Chondrocyte (in vitro differentiated cells): ENCODE measurements around the gene XRCC6. TPM values are rescaled to one million over a fixed set of nuclear protein-coding genes. Genes with fewer than 3 reads are reported as not detected.
"Not testable (repeated sequence)": the region's sequence is repeated elsewhere in the genome, so short reads cannot be mapped to it uniquely, and the experiment has no call there.

Experiments used
- DNase-seq: peaks from one replicate; pipeline ENCODE4 v3.0.0; 2021; ENCODE audit warnings: mixed read lengths, low spot score
- H3K27ac Mint-ChIP-seq: one replicate; pipeline ENCODE4 v1.8.0; 2021; ENCODE audit warnings: mild to moderate bottlenecking, moderate library complexity, mixed read lengths; ENCODE audit not compliant: unreplicated experiment
- H3K27me3 Mint-ChIP-seq: 2 replicates; pipeline ENCODE4 v1.8.0; 2021; ENCODE audit warnings: low read depth, mixed read lengths
- H3K36me3 Mint-ChIP-seq: 2 replicates; pipeline ENCODE4 v1.8.0; 2021; ENCODE audit warnings: low read depth, mixed read lengths
- H3K4me1 Mint-ChIP-seq: 2 replicates; pipeline ENCODE4 v1.8.0; 2021; ENCODE audit warnings: low read depth, mild to moderate bottlenecking, mixed read lengths
- H3K4me3 Mint-ChIP-seq: one replicate; pipeline ENCODE4 v1.8.0; 2021; ENCODE audit warnings: mild to moderate bottlenecking, moderate library complexity, mixed read lengths; ENCODE audit not compliant: unreplicated experiment
- H3K9me3 Mint-ChIP-seq: 2 replicates; pipeline ENCODE4 v1.8.0; 2021; ENCODE audit warnings: low read depth, mixed read lengths
- CTCF ChIP-seq: fragments of 200-600 bp; sonication (generic); IDR thresholded peaks from 2 replicates; pipeline ENCODE4 v1.5.0; 2021; ENCODE audit warnings: antibody characterized with exemption, mild to moderate bottlenecking, moderate library complexity
- total RNA-seq: library from RNA; stranded (reverse); gene quantifications from 3 replicates; pipeline ENCODE4 v1.2.1, GENCODE V29; 2021

XRCC6 gene
- total RNA-seq, 1 donor from 2014 or later = 161 TPM

GRCh38 chr22:41625577-41625976 lies 4.5 kb downstream of the XRCC6 start:
- no peak for DNase-seq
- peaks cover 29% of the 10 kb centered on the region for H3K36me3 Mint-ChIP-seq
- TF ChIP-seq CTCF = no peak
- no peaks in the 10 kb centered on the region for H3K9me3 Mint-ChIP-seq
- no peaks in the 10 kb centered on the region for H3K27me3 Mint-ChIP-seq
- H3K4me1 Mint-ChIP-seq = peaks cover 9% of the 10 kb centered on the region
- no peak overlapping the region for H3K27ac Mint-ChIP-seq
- H3K4me3 Mint-ChIP-seq = no peak overlapping the region

- not testable (repeated sequence) for H3K9me3 Mint-ChIP-seq, H3K27me3 Mint-ChIP-seq, H3K27ac Mint-ChIP-seq, DNase-seq, H3K4me3 Mint-ChIP-seq, H3K4me1 Mint-ChIP-seq
- peaks cover 30% of the 10 kb centered on the region for H3K36me3 Mint-ChIP-seq
Observed at GRCh38 chr22:41631115-41631514, 10.0 kb downstream of the XRCC6 start.

- not testable (repeated sequence) for H3K27ac Mint-ChIP-seq, H3K9me3 Mint-ChIP-seq, H3K4me3 Mint-ChIP-seq, H3K27me3 Mint-ChIP-seq, H3K4me1 Mint-ChIP-seq, DNase-seq
- peaks cover 33% of the 10 kb centered on the region for H3K36me3 Mint-ChIP-seq
Observed at GRCh38 chr22:41631615-41632014, 10.5 kb downstream of the XRCC6 start.

GRCh38 chr22:41634610-41635009 lies 13.5 kb downstream of the XRCC6 start:
- H3K4me3 Mint-ChIP-seq, H3K4me1 Mint-ChIP-seq, DNase-seq, H3K27me3 Mint-ChIP-seq, H3K9me3 Mint-ChIP-seq, H3K27ac Mint-ChIP-seq: not testable (repeated sequence)
- H3K36me3 Mint-ChIP-seq = peaks cover 24% of the 10 kb centered on the region

- no peak for TF ChIP-seq CTCF
- peaks cover 6% of the 10 kb centered on the region for H3K4me1 Mint-ChIP-seq
- DNase-seq = no peak
- peaks cover 29% of the 10 kb centered on the region for H3K36me3 Mint-ChIP-seq
- peak overlapping the region; percentile 24 for H3K27ac Mint-ChIP-seq
- H3K27me3 Mint-ChIP-seq = no peaks in the 10 kb centered on the region
- H3K4me3 Mint-ChIP-seq = no peak overlapping the region
- H3K9me3 Mint-ChIP-seq = no peaks in the 10 kb centered on the region
Observed at GRCh38 chr22:41636467-41636866, 15.4 kb downstream of the XRCC6 start.

GRCh38 chr22:41637623-41638022 lies 16.5 kb downstream of the XRCC6 start:
- H3K36me3 Mint-ChIP-seq = peaks cover 37% of the 10 kb centered on the region

GRCh38 chr22:41638124-41638523 lies 17.0 kb downstream of the XRCC6 start:
- no peak for TF ChIP-seq CTCF
- Mint-ChIP-seq H3K4me1 (peaks cover 17% of the 10 kb centered on the region), H3K36me3 (peaks cover 40% of the 10 kb centered on the region), H3K4me3 (no peak overlapping the region), H3K9me3 (no peaks in the 10 kb centered on the region), H3K27me3 (no peaks in the 10 kb centered on the region), H3K27ac (no peak overlapping the region)
- no peak for DNase-seq

More at GRCh38 chr22:41637623-41638022, 16.5 kb downstream of the XRCC6 start:
- H3K9me3 Mint-ChIP-seq, H3K4me3 Mint-ChIP-seq, H3K27ac Mint-ChIP-seq, H3K27me3 Mint-ChIP-seq, DNase-seq: not testable (repeated sequence)
- peaks cover 13% of the 10 kb centered on the region for H3K4me1 Mint-ChIP-seq
